ENCODE measurements around the gene VIP. TPM values are rescaled to one million over a fixed set of nuclear protein-coding genes. Genes with fewer than 3 reads are reported as not detected.
"Not testable (repeated sequence)": the region's sequence is repeated elsewhere in the genome, so short reads cannot be mapped to it uniquely, and the experiment has no call there.

The VIP gene
- 103 TPM for polyA plus RNA-seq (2012; ENCODE audit: insufficient read depth, insufficient read length, low read depth)

DNA sequence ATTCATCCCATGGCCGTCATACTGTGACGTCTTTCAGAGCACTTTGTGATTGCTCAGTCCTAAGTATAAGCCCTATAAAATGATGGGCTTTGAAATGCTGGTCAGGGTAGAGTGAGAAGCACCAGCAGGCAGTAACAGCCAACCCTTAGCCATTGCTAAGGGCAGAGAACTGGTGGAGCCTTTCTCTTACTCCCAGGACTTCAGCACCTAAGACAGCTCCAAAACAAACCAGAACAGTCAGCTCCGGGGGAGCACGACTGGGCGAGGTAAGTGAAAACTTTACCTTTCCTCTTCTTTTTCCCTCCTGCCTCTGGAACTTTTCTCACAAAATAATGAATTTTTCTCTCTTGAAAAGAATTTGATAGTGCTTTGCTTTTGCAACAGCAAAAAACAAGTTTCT, at the start of gene VIP:
TSS of gene VIP (plus strand) at position 104 of the 400 bp plus-strand sequence. CDS start 1,381 bp downstream, outside the sequence.
- Histone ChIP-seq H3K4me1 (peaks cover 22% of the 10 kb centered on the region), H3K4me3 (ENCODE audit: low read depth, low read length) (peak within 1 kb of the TSS; percentile 49), H3K36me3 (no peaks in the 10 kb centered on the region), H3K9me3 (no peaks in the 10 kb centered on the region), H3K27me3 (no peaks in the 10 kb centered on the region)
- peak; percentile 44 for DNase-seq
- no peak for TF ChIP-seq CTCF (IDR thresholded peaks at IDR 0.05; ENCODE audit: low read depth, low read length)

DNA sequence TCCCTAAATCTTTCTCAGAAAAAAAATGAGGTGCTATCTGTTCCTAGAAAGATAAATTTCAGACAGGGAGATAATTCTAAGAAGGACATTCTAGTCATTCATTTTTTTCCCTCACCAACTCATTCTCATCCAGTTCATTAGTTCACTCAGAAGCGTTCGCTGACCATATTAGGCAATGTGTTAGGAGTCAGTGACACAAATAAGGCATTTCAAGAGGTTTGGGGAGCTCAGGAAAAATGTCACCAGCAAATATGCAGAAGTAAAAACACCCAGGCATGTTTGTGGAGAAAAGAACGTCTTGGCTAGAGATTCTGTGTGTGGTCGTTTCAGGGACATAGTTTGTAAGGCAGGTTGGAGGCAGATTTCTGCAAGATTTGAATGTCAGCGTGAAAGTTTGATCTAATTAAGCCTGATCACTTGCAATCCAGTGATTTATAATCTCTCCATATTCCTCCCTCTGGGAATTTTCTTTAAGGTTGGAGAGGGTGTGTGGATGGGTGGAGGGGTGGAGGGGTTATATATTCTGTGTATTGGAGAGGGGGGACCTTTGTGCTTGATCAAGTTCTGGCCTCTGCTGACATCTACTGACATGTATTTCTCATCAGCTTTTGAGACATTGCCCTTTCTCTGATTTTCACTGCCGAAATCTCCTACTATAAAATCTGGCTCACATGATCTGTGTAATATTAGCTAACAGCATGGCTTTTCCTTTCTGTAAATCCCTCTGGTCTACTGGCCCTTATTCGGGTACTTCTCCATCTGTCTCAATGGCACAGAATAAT, 49.3 kb upstream of the VIP start:
- H3K4me3 ChIP-seq (ENCODE audit: low read depth, low read length), result no peak overlapping the region
- no peaks in the 10 kb centered on the region for H3K9me3 ChIP-seq
- TF ChIP-seq CTCF (IDR thresholded peaks at IDR 0.05; ENCODE audit: low read depth, low read length), result 0 out of 2 replicates have a peak, but pooled peaks have one; percentile 21
- H3K4me1 ChIP-seq, result no peaks in the 10 kb centered on the region
- DNase-seq, result no peak
- no peaks in the 10 kb centered on the region; the same call in 1 of the 2 replicates for H3K27me3 ChIP-seq
- H3K36me3 ChIP-seq, result no peaks in the 10 kb centered on the region

GRCh38 chr6:152701863-152702401, 48.7 kb upstream of the VIP start:
- Histone ChIP-seq H3K36me3 (no peaks in the 10 kb centered on the region), H3K9me3 (no peaks in the 10 kb centered on the region), H3K4me1 (no peaks in the 10 kb centered on the region), H3K27me3 (no peaks in the 10 kb centered on the region; the same call in 1 of the 2 replicates), H3K4me3 (ENCODE audit: low read depth, low read length) (no peak overlapping the region)
- no peak for DNase-seq
- TF ChIP-seq CTCF (IDR thresholded peaks at IDR 0.05; ENCODE audit: low read depth, low read length), result no peak

- H3K4me3 ChIP-seq (ENCODE audit: low read depth, low read length); DNase-seq; H3K4me1 ChIP-seq; H3K27me3 ChIP-seq; H3K9me3 ChIP-seq; H3K36me3 ChIP-seq: not testable (repeated sequence)
Measured at GRCh38 chr6:152703750-152704149, 46.8 kb upstream of the VIP start.

DNA sequence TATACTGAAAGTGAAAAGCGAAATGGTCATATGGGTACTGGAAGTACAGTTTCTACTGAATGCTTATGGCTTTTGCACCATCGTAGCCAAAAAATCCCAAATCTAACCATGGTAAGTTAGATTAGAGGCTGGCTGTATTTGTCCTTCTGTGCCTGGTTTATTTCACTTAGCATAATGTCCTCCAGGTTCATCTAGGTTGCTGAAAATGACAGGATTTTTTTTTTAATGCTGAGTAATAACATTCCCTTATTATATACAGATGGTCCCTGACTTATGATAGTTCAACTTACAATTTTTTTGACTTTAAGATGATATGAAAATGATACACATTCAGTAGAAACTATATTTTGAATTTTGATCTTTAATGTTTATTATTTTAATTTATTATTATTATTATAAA, 45.3 kb upstream of the VIP start:
- DNase-seq, result no peak
- H3K36me3 ChIP-seq, result no peaks in the 10 kb centered on the region
- no peaks in the 10 kb centered on the region for H3K27me3 ChIP-seq
- no peak for TF ChIP-seq CTCF (IDR thresholded peaks at IDR 0.05; ENCODE audit: low read depth, low read length)
- no peaks in the 10 kb centered on the region for H3K4me1 ChIP-seq
- no peaks in the 10 kb centered on the region for H3K9me3 ChIP-seq
- no peak overlapping the region for H3K4me3 ChIP-seq (ENCODE audit: low read depth, low read length)

- no peaks in the 10 kb centered on the region for H3K27me3 ChIP-seq
- peak; percentile 43 for TF ChIP-seq CTCF (IDR thresholded peaks at IDR 0.05; ENCODE audit: low read depth, low read length)
- H3K36me3 ChIP-seq, result no peaks in the 10 kb centered on the region
- no peaks in the 10 kb centered on the region for H3K4me1 ChIP-seq
- DNase-seq, result no peak
- no peak overlapping the region for H3K4me3 ChIP-seq (ENCODE audit: low read depth, low read length)
- no peaks in the 10 kb centered on the region for H3K9me3 ChIP-seq
Measured at GRCh38 chr6:152716322-152716721, 34.3 kb upstream of the VIP start.

All from BE2C (cell line).